Erythroblast (primary cell): ENCODE results near the gene RBFOX1.

Experiments used
- DNase-seq, 2 experiments: peaks; one replicate each; lab custom pipeline; 2025; lab: John Stamatoyannopoulos, UW
- GATA1 ChIP-seq: IDR thresholded peaks from 2 replicates; pipeline ENCODE4 v1.6.1; 2011; ENCODE audit warnings: low read depth, mild to moderate bottlenecking, control low read depth, low read length, moderate library complexity
- POLR2A ChIP-seq: IDR thresholded peaks from 2 replicates; pipeline ENCODE4 v1.6.1; 2011; ENCODE audit warnings: mild to moderate bottlenecking, low read length

The RBFOX1 gene

GRCh38 chr16:7372095-7372494, 39.5 kb downstream of the RBFOX1 start:
- no peak for DNase-seq
- TF ChIP-seq POLR2A (no peak), GATA1 (no peak)

GRCh38 chr16:7373776-7374175, 41.1 kb downstream of the RBFOX1 start:
- TF ChIP-seq POLR2A (no peak), GATA1 (no peak)
- no peak for DNase-seq

GRCh38 chr16:7374614-7375174, 42.0 kb downstream of the RBFOX1 start:
- TF ChIP-seq GATA1 (no peak), POLR2A (no peak)
- no peak for DNase-seq

- no peak for TF ChIP-seq POLR2A
- TF ChIP-seq GATA1: no peak
- DNase-seq: no peak
Observed at GRCh38 chr16:7376227-7376626, 43.6 kb downstream of the RBFOX1 start.

GRCh38 chr16:7377231-7377630, 44.6 kb downstream of the RBFOX1 start:
- TF ChIP-seq POLR2A (no peak), GATA1 (no peak)
- DNase-seq: no peak

- TF ChIP-seq GATA1 (no peak), POLR2A (no peak)
- no peak for DNase-seq
Observed at GRCh38 chr16:7378024-7378695, 45.5 kb downstream of the RBFOX1 start.

GRCh38 chr16:7380441-7380840, 47.8 kb downstream of the RBFOX1 start:
- DNase-seq: no peak
- TF ChIP-seq GATA1: no peak
- TF ChIP-seq POLR2A: no peak

- DNase-seq: no peak
- no peak for TF ChIP-seq GATA1
- no peak for TF ChIP-seq POLR2A
Observed at GRCh38 chr16:7380911-7381310, 48.3 kb downstream of the RBFOX1 start.

- no peak for TF ChIP-seq POLR2A
- TF ChIP-seq GATA1: no peak
- no peak for DNase-seq
Observed at GRCh38 chr16:7381671-7382070, 49.0 kb downstream of the RBFOX1 start.

GRCh38 chr16:7382521-7382920, 49.9 kb downstream of the RBFOX1 start:
- DNase-seq: no peak
- TF ChIP-seq GATA1 (no peak), POLR2A (no peak)

GRCh38 chr16:7390974-7391373, 58.3 kb downstream of the RBFOX1 start:
- DNase-seq: no peak
- TF ChIP-seq GATA1: no peak
- no peak for TF ChIP-seq POLR2A

- no peak for TF ChIP-seq POLR2A
- TF ChIP-seq GATA1: no peak
- DNase-seq: no peak
Observed at GRCh38 chr16:7391694-7392093, 59.0 kb downstream of the RBFOX1 start.

GRCh38 chr16:7392206-7392605, 59.6 kb downstream of the RBFOX1 start:
- DNase-seq: no peak
- TF ChIP-seq GATA1: no peak
- TF ChIP-seq POLR2A: no peak

GRCh38 chr16:7393680-7394079, 61.0 kb downstream of the RBFOX1 start:
- TF ChIP-seq POLR2A: no peak
- TF ChIP-seq GATA1: no peak
- no peak for DNase-seq
